Loucy (cell line): ENCODE measurements around the gene HID1.

Source experiments
- CTCF ChIP-seq: fragments of 200-600 bp; sonication (generic); conservative IDR thresholded peaks from 2 replicates; pipeline ENCODE4 v1.5.1; 2014; ENCODE audit warnings: mild to moderate bottlenecking, antibody characterized with exemption, low read length
- EZH2phosphoT487 ChIP-seq: fragments of 200-600 bp; IDR thresholded peaks from 2 replicates; pipeline ENCODE4 v1.6.1; 2018; ENCODE audit warnings: antibody characterized with exemption, mild to moderate bottlenecking, moderate library complexity, borderline replicate concordance

GRCh38 chr17:75004371-75004770 lies 31.8 kb upstream of the HID1 start:
- no peak for TF ChIP-seq CTCF
- TF ChIP-seq EZH2phosphoT487, result no peak
